NCI-H226 (cell line): Measurements from ENCODE around the gene APOH.
A peak's percentile ranks its signal among the peaks of the same experiment; 100 is the strongest.

Experiments used
- DNase-seq: peaks from one replicate; pipeline ENCODE4 v3.0.0-alpha.2; 2015

Gene APOH

GRCh38 chr17:66233023-66233753 lies 4.0 kb upstream of the APOH start:
- DNase-seq: no peak

- DNase-seq: no peak
Measured at GRCh38 chr17:66230922-66231591, 1.8 kb upstream of the APOH start.

- DNase-seq: no peak
Measured at GRCh38 chr17:66229783-66230538, 746 bp upstream of the APOH start.

- DNase-seq: no peak
Measured at GRCh38 chr17:66227212-66228045, 1.8 kb downstream of the APOH start.

GRCh38 chr17:66222798-66223350 lies 6.3 kb downstream of the APOH start:
- no peak for DNase-seq

GRCh38 chr17:66221755-66222530 lies 7.3 kb downstream of the APOH start:
- DNase-seq: no peak

GRCh38 chr17:66221343-66221742 lies 7.9 kb downstream of the APOH start:
- no peak for DNase-seq

- DNase-seq: no peak
Measured at GRCh38 chr17:66220079-66220835, 9.0 kb downstream of the APOH start.

GRCh38 chr17:66215529-66215911 lies 13.7 kb downstream of the APOH start:
- DNase-seq: no peak

- DNase-seq: no peak
Measured at GRCh38 chr17:66214884-66215528, 14.2 kb downstream of the APOH start.

GRCh38 chr17:66211047-66211810 lies 18.0 kb downstream of the APOH start:
- DNase-seq: no peak

- no peak for DNase-seq
Measured at GRCh38 chr17:66210208-66210574, 19.0 kb downstream of the APOH start.

- DNase-seq: no peak
Measured at GRCh38 chr17:66207936-66208335, 21.3 kb downstream of the APOH start.

- no peak for DNase-seq
Measured at GRCh38 chr17:66203274-66204015, 25.8 kb downstream of the APOH start.

- DNase-seq: peak; percentile 49
Measured at GRCh38 chr17:66200685-66201092, 28.5 kb downstream of the APOH start.

GRCh38 chr17:66198242-66198641 lies 31.0 kb downstream of the APOH start:
- no peak for DNase-seq

GRCh38 chr17:66192378-66192687 lies 36.9 kb downstream of the APOH start:
- DNase-seq: no peak

- DNase-seq: peak; percentile 51
Measured at GRCh38 chr17:66191593-66192377, 37.4 kb downstream of the APOH start, which contains the start of gene CEP112. TSS of gene CEP112 (minus strand) at chr17:66192133.
